Measurements from ENCODE around the gene DAO.

The DAO gene

GRCh38 chr12:108918960-108919642, 39.2 kb downstream of the DAO start:
- DNase-seq (ENCODE audit: low read depth in 2 of 2) = no peak

GRCh38 chr12:108921946-108922345, 42.1 kb downstream of the DAO start:
- DNase-seq (ENCODE audit: low read depth in 2 of 2) = no peak

GRCh38 chr12:108922918-108923317, 43.0 kb downstream of the DAO start:
- no peak for DNase-seq (ENCODE audit: low read depth in 2 of 2)

GRCh38 chr12:108928695-108929094, 48.8 kb downstream of the DAO start:
- DNase-seq (ENCODE audit: low read depth in 2 of 2) = no peak

GRCh38 chr12:108930155-108930554, 50.3 kb downstream of the DAO start:
- DNase-seq (ENCODE audit: low read depth in 2 of 2) = no peak

GRCh38 chr12:108930756-108931155, 50.9 kb downstream of the DAO start:
- no peak for DNase-seq (ENCODE audit: low read depth in 2 of 2)

GRCh38 chr12:108933949-108934348, 54.1 kb downstream of the DAO start:
- DNase-seq (ENCODE audit: low read depth in 2 of 2) = no peak

GRCh38 chr12:108935159-108935763, 55.4 kb downstream of the DAO start:
- no peak for DNase-seq (ENCODE audit: low read depth in 2 of 2)

GRCh38 chr12:108938247-108938924, 58.5 kb downstream of the DAO start:
- DNase-seq (ENCODE audit: low read depth in 2 of 2) = no peak

GRCh38 chr12:108939594-108939993, 59.7 kb downstream of the DAO start:
- no peak for DNase-seq (ENCODE audit: low read depth in 2 of 2)

GRCh38 chr12:108940138-108940537, 60.2 kb downstream of the DAO start:
- no peak for DNase-seq (ENCODE audit: low read depth in 2 of 2)

- no peak for DNase-seq (ENCODE audit: low read depth in 2 of 2)
Observed at GRCh38 chr12:108947097-108947496, 67.2 kb downstream of the DAO start.

GRCh38 chr12:108948367-108948766, 68.5 kb downstream of the DAO start:
- no peak for DNase-seq (ENCODE audit: low read depth in 2 of 2)

- no peak for DNase-seq (ENCODE audit: low read depth in 2 of 2)
Observed at GRCh38 chr12:108949976-108950375, 70.1 kb downstream of the DAO start.

All from activated CD4-positive, alpha-beta T cell treated with anti-CD3 and anti-CD28 coated beads for 24 hours (primary cell).